EH (cell line): ENCODE data around the gene GLS.
A peak's percentile ranks its signal among the peaks of the same experiment; 100 is the strongest.
"Not testable (repeated sequence)": the region's sequence is repeated elsewhere in the genome, so short reads cannot be mapped to it uniquely, and the experiment has no call there.

Experiments used
- DNase-seq: peaks from one replicate; pipeline ENCODE4 v3.0.0-alpha.2; 2015; ENCODE audit warnings: low read depth

Gene GLS

GRCh38 chr2:190933361-190933760, 52.7 kb downstream of the GLS start:
- DNase-seq, result no peak

- no peak for DNase-seq
These were observed 54.4 kb downstream of the GLS start for GRCh38 chr2:190935054-190935453.

GRCh38 chr2:190938771-190939335, 58.2 kb downstream of the GLS start:
- DNase-seq, result peak; percentile 44

DNA sequence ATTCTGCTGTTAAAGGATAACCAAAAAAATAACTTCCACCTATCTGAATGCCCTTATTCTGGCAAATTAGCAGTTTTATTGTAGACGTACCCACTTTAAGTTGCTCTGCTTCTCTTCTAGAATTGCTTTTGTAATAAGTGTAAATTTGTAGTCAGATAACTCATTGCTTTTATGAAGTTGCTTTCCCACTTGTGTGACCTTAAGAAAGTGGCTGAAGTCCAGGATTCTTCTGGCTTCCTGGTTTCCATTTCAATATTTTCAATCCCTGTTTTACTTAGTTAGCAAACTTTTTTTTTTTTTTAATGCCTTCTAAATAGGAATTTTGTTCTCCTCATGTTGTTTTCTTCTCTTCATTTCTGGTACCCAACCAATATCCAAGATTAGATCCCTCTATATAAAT, 59.8 kb downstream of the GLS start:
- DNase-seq, result no peak

- no peak for DNase-seq
These were observed 61.0 kb downstream of the GLS start for GRCh38 chr2:190941571-190941970.

DNA sequence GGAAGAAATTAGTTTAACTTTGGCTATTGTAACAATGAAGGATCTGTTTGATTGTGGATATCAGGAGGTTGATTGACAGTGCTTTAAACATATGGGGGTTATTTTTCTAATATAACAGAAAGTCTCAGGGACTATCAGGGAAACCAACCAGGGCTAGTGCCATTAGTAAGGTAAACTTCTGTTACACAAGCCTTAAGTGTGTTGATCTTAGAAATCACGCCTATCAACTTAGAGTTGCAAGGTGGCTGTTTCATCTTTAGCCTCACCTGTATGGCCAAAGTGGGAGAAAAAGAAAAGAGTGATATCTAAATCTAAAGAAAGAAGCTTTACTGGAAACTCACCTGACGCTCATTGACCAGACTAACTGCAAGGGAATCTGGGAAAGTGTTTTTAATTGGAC, 62.1 kb downstream of the GLS start:
- no peak for DNase-seq

DNA sequence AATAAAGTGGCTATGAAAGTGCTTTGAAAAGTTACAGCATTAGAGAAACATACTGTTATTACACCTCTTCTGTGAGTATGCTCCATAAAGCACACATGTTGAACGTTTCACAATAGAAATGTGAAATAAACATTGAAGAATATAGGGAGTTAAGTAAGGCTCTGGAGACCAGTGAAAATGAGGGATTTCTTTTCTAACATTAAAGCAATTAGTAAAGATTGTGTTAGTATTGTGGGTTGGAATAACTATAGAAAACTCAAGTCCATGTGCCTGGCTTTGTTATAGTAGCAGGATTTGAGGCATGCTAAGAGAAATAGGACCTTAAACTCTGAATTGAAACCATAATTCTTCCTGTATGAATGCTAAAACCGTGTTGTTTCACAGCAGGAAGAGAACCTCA, 63.1 kb downstream of the GLS start:
- DNase-seq, result no peak

- DNase-seq, result peak; percentile 68
These were observed 66.5 kb downstream of the GLS start for GRCh38 chr2:190947141-190947540.

DNA sequence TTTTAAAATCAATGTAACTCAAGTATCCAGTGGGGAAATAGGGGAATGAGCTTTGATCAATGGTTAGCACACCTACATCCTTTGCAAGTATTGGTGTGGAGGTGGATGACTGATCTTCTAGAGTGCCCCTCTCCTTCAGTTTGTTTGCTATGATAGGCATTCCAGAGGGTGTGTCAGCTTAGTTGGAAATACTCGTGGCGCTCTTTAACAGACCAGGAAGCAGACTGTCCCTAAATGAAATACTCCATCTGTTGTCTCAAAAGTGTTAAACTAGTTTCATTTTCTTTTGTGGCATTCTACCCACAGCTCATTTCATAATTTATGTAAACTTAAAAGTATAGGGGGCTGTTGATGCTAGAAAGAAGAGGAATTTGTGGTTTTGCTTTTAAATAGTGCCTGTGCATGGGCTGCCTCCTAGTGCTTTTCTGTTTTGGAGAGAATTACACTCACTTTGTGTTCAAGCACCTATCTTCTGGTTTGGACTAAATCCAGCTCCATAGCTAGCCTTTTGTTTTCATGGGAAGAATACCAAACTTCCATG, 67.2 kb downstream of the GLS start:
- DNase-seq, result peak; percentile 85

DNA sequence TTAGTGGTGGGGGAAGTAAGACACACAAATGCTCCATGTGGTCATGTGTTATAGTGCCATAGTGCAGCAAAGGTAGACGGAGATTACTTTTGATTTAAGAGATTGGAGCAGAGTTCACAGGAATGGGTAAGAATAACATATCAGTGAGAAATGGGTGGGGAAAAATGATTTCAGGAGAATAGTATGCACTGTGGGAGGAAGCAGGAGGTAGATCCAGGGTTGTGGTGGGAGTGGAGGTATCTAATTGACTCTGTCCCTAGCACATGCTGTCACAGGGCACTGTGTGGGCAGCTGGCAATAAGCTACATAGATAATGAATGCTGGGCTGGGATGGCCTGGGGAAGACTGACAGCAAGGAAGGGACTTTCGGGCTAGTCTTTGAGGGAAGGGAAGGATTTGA, 68.0 kb downstream of the GLS start:
- DNase-seq, result peak; percentile 66

- peak; percentile 29 for DNase-seq
These were observed 70.0 kb downstream of the GLS start for GRCh38 chr2:190950566-190950991.

DNA sequence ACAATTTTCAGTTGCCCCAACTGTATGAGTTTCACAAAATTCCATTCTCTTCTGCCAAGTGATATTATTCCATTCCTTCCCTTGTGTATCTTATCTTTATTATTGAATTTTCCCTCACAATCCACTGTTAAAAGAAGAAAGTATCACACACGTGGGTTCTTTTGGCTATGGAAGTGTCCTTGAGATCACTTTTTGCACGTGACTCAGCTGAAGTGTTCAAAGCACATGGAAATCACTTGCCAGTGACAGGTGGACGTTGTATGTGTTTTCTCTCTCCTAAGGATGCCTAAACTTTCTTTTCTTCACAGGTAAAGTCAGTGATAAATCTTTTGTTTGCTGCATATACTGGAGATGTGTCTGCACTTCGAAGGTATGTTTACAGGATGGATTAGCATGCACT, 72.6 kb downstream of the GLS start:
- no peak for DNase-seq

GRCh38 chr2:190959911-190960788, 79.5 kb downstream of the GLS start:
- DNase-seq, result peak; percentile 17

- not testable (repeated sequence) for DNase-seq
These were observed 80.5 kb downstream of the GLS start for GRCh38 chr2:190961117-190961516.

DNA sequence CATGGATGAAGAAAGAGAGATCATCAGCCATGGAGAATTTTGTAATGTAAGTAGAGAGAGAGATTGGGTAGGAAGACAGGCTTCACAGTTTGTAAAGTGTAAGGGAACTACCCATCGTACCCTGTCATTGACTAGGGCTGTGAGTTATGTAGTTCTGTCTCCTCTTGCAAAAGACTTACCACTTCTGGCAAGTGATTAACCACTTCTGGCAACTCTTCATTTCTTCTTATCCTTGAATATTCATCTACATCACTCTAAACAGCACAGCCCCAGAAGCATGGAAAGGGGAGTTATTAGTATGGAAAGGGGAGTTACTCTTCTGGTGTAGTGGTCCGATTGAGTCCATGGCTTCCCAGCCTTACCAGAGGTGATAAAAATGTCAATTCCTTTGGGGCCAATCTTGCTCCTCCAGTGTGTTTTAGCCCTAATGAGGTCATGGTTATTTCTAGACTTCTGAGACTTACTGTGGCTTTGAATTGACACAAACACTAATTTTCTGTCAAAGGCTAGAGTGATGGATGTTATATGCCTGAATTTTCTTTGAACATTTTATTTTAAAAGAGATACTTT, 81.4 kb downstream of the GLS start:
- DNase-seq, result peak; percentile 25

GRCh38 chr2:190963088-190963487, 82.5 kb downstream of the GLS start:
- no peak for DNase-seq

DNA sequence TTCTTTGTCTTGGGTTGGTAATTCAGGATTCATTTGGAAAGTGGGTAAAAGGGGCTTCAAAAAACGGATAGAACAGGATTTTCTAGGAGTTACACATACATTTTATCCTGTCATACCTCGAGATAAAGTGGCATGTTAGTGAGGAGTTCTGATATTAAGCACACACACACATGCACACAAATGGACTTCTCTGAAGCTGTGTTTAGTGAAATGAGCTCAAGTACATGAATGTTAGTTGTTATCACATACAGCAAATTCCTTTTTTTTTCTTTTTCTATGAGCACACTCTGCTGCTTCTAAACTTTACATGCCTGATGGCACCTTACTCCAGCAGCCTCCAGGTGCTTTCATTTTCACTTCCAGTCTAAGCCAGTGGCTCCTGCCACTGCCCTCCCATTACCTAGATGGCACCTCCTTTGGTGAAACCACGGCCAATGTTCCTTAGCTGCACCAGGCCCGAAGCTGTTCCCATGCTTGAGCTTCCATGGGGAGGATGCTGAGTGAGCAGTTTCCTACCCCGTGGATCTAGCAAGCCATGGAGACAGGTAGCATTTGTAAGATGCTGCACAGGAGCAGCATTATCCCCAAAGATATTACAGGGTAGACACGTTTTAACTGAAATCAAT, 83.7 kb downstream of the GLS start:
- DNase-seq, result no peak

DNA sequence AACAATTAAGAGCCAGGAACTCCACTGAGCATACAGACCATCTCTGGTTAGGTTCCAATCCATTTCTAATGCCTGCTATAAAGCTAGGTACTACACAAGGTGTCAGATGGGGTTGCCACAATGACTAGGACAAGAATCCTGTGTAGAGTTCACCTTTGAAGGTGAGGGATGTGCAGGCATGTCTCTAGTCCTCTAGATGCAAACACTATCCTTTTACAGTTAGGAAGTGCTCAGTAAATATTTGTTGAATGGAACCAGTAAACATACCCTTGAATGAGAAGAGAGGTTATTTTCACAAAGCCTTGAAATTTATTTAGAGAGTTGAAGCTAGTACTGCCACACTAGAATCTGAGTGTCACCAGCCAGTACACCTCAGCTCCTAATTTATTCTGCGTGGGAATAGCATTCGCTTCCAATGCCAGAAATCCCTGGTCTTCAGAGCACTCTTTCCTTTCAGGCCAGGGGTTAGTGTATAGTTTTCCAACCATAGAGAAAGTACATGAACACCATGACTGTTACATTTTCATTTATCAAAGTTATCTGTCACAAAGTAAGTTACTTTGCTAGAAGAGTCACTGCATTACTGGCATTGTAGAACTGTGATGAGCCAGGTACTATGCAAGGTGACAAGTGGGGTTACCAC, 85.1 kb downstream of the GLS start:
- no peak for DNase-seq

DNA sequence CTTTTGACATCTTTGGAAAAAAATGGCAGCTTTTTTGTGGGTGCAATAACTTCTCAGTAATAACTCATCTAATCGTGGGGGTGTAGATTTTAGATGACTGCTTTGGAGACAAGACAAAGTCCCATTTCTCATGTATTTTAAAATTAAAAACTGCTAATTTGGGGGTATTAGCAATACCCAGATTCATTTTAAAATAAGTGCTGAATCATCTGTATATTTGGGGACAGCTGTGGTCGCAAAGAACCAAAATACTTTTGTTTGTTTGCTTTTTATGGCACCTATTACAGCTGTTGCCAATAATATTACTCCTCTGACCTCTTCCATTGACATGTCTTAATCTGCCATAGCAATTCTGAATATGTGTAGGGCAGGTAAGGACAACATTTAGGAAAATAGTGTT, 87.9 kb downstream of the GLS start:
- DNase-seq, result no peak

- no peak for DNase-seq
These were observed 89.5 kb downstream of the GLS start for GRCh38 chr2:190970160-190970559.

DNA sequence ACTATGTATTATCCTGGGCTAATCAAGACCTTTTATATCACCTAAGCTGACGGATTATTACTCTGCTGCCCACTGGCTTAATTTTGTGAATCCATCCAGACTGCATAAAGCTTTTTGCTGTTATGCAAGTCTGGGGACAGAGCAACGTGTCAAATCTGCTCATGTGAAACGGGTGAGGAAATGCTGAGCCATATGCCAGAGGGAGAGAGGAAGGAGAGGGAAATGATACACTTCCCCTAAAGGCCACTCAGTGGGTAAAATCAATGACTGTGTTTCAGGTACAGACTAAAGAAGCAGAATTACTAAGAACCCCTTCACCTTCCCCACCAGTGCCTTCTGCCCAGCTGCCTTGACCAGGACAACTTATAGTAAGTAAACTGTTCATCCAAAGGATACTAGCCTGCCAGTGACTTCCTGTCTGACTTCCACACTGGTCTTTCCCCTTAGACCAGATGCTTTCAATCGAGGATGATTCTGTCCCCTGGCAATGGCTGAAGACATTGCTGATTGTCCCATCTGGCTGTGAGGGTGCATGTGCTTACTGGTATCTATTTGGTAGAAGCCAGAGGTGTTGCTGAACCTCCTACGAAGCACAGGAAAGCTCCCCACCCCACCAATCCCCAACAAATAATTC, 90.4 kb downstream of the GLS start:
- no peak for DNase-seq

GRCh38 chr2:190972213-190972612, 91.6 kb downstream of the GLS start:
- no peak for DNase-seq
